ENCODE results near the gene CACNA1G. TPM values are rescaled to one million over a fixed set of nuclear protein-coding genes. Genes with fewer than 3 reads are reported as not detected.
A peak's percentile ranks its signal among the peaks of the same experiment; 100 is the strongest.

CACNA1G gene
- total and polyA plus RNA-seq, 9 of the 15 experiments (the other 6 are each of a cell fraction or from before 2014, with no cell fraction given), result 0.01 TPM; not detected in 8

- TF ChIP-seq MYC (IDR thresholded peaks at IDR 0.05; ENCODE audit: low read depth, low read length) (0 out of 2 replicates have a peak, but pooled peaks have one; percentile 22), MYC (CRISPR knock-in tag; IDR thresholded peaks at IDR 0.05; ENCODE audit: borderline replicate concordance, low read depth) (no peak), THAP12 (CRISPR knock-in tag; IDR thresholded peaks at IDR 0.05) (peak; percentile 36), ZNF444 (CRISPR knock-in tag; IDR thresholded peaks at IDR 0.05) (no peak), SMAD4 (CRISPR knock-in tag; conservative IDR thresholded peaks at IDR 0.05) (peak; percentile 61), ZNF639 (CRISPR knock-in tag; conservative IDR thresholded peaks at IDR 0.05 in 1 of 2, IDR thresholded peaks at IDR 0.05 in 1 of 2) (peak in 1 of 2 experiments; percentile 64; a peak in 1 of 4 replicates), ATF6 (CRISPR knock-in tag; IDR thresholded peaks at IDR 0.05) (0 out of 2 replicates have a peak, but pooled peaks have one; percentile 3), KDM5B (IDR thresholded peaks at IDR 0.05; ENCODE audit: insufficient replicate concordance, low read depth, low read length) (peak; percentile 61), NFATC3 (IDR thresholded peaks at IDR 0.05) (peak; percentile 73; the same call in 1 of the 2 replicates), FOXK2 (conservative IDR thresholded peaks at IDR 0.05 in 1 of 2, IDR thresholded peaks at IDR 0.05 in 1 of 2; ENCODE audit: low read depth in 2 of 2) (no peak), ARID3B (CRISPR knock-in tag; IDR thresholded peaks at IDR 0.05; ENCODE audit: borderline replicate concordance) (no peak), SRSF3 (IDR thresholded peaks at IDR 0.05; ENCODE audit: insufficient read depth, low read length) (no peak), TEAD4 (IDR thresholded peaks at IDR 0.05; ENCODE audit: low read length) (no peak), TEAD4 (CRISPR knock-in tag; IDR thresholded peaks at IDR 0.05; ENCODE audit: borderline replicate concordance) (peak; percentile 62; the same call in 1 of the 2 replicates)
Observed at GRCh38 chr17:50541716-50542688, 18.5 kb upstream of the CACNA1G start (continued).
